ENCODE measurements around the gene DYDC1. TPM values are rescaled to one million over a fixed set of nuclear protein-coding genes. Genes with fewer than 3 reads are reported as not detected.

The DYDC1 gene
- total RNA-seq, 1 experiment from 2014 or later = not detected

- no peak for DNase-seq (ENCODE audit: low spot score)
- ChIA-PET CTCF (no interaction called here), POLR2A (ENCODE audit: low non-redundant PET) (no interaction called here)
- H3K4me3 ChIP-seq (ENCODE audit: low read depth, low read length, poor library complexity, severe bottlenecking) = no peak overlapping the region
- H3K27ac ChIP-seq (ENCODE audit: low read depth, low read length, poor library complexity, severe bottlenecking) = no peak overlapping the region
- no TSS peak for BruUV-seq (replicated peaks)
- peaks cover 4% of the 10 kb centered on the region for H3K4me1 ChIP-seq (ENCODE audit: insufficient read depth, low read length, poor library complexity, severe bottlenecking)
- TF ChIP-seq EZH2 (IDR thresholded peaks at IDR 0.05; ENCODE audit: borderline replicate concordance, low read depth, low read length, poor library complexity, severe bottlenecking) (no peak), CTCF (conservative IDR thresholded peaks at IDR 0.05; ENCODE audit: low read depth, low read length) (no peak)
- intact Hi-C loops (cut with micrococcal nuclease; ENCODE audit: unreplicated experiment) = no loop called here
- no peaks in the 10 kb centered on the region for H3K36me3 ChIP-seq (ENCODE audit: insufficient read depth, low read length, poor library complexity, severe bottlenecking)
- H3K27me3 ChIP-seq (replicated peaks; ENCODE audit: insufficient read depth, low read depth, low read length, poor library complexity) = no peaks in the 10 kb centered on the region
- no peaks in the 10 kb centered on the region for H3K9me3 ChIP-seq (ENCODE audit: low read depth, low read length, poor library complexity, severe bottlenecking)
Measured at GRCh38 chr10:80319725-80320290, 36.7 kb downstream of the DYDC1 start.

- intact Hi-C loops (cut with micrococcal nuclease; ENCODE audit: unreplicated experiment) = no loop called here
- Histone ChIP-seq H3K4me1 (ENCODE audit: insufficient read depth, low read length, poor library complexity, severe bottlenecking) (peaks cover 2% of the 10 kb centered on the region), H3K4me3 (ENCODE audit: low read depth, low read length, poor library complexity, severe bottlenecking) (no peak overlapping the region), H3K27me3 (replicated peaks; ENCODE audit: insufficient read depth, low read depth, low read length, poor library complexity) (no peaks in the 10 kb centered on the region), H3K27ac (ENCODE audit: low read depth, low read length, poor library complexity, severe bottlenecking) (no peak overlapping the region), H3K36me3 (ENCODE audit: insufficient read depth, low read length, poor library complexity, severe bottlenecking) (no peaks in the 10 kb centered on the region), H3K9me3 (ENCODE audit: low read depth, low read length, poor library complexity, severe bottlenecking) (no peaks in the 10 kb centered on the region)
- no TSS peak for BruUV-seq (replicated peaks)
- DNase-seq (ENCODE audit: low spot score) = no peak
- ChIA-PET POLR2A (ENCODE audit: low non-redundant PET) (no interaction called here), CTCF (no interaction called here)
- TF ChIP-seq CTCF (conservative IDR thresholded peaks at IDR 0.05; ENCODE audit: low read depth, low read length) = no peak
- no peak for TF ChIP-seq EZH2 (IDR thresholded peaks at IDR 0.05; ENCODE audit: borderline replicate concordance, low read depth, low read length, poor library complexity, severe bottlenecking)
Measured at GRCh38 chr10:80319318-80319717, 37.2 kb downstream of the DYDC1 start.

GRCh38 chr10:80318742-80319141, 37.8 kb downstream of the DYDC1 start:
- no peaks in the 10 kb centered on the region for H3K36me3 ChIP-seq (ENCODE audit: insufficient read depth, low read length, poor library complexity, severe bottlenecking)
- POLR2A ChIA-PET (ENCODE audit: low non-redundant PET) = no interaction called here
- H3K4me1 ChIP-seq (ENCODE audit: insufficient read depth, low read length, poor library complexity, severe bottlenecking) = no peaks in the 10 kb centered on the region
- intact Hi-C loops (cut with micrococcal nuclease; ENCODE audit: unreplicated experiment) = no loop called here
- no peak overlapping the region for H3K27ac ChIP-seq (ENCODE audit: low read depth, low read length, poor library complexity, severe bottlenecking)
- H3K27me3 ChIP-seq (replicated peaks; ENCODE audit: insufficient read depth, low read depth, low read length, poor library complexity) = no peaks in the 10 kb centered on the region
- TF ChIP-seq EZH2 (IDR thresholded peaks at IDR 0.05; ENCODE audit: borderline replicate concordance, low read depth, low read length, poor library complexity, severe bottlenecking) (no peak), CTCF (conservative IDR thresholded peaks at IDR 0.05; ENCODE audit: low read depth, low read length) (no peak)
- no TSS peak for BruUV-seq (replicated peaks)
- H3K4me3 ChIP-seq (ENCODE audit: low read depth, low read length, poor library complexity, severe bottlenecking) = no peak overlapping the region
- DNase-seq (ENCODE audit: low spot score) = no peak
- H3K9me3 ChIP-seq (ENCODE audit: low read depth, low read length, poor library complexity, severe bottlenecking) = no peaks in the 10 kb centered on the region
- CTCF ChIA-PET = no interaction called here

All from A673 (cell line).